ENCODE results near the gene KDELR3. TPM values are rescaled to one million over a fixed set of nuclear protein-coding genes. Genes with fewer than 3 reads are reported as not detected.
A peak's percentile ranks its signal among the peaks of the same experiment; 100 is the strongest.

KDELR3 gene
- polyA plus RNA-seq, 3 donors, result not detected

GRCh38 chr22:38489142-38489541 lies 21.2 kb downstream of the KDELR3 start:
- WGBS (ENCODE audit: insufficient coverage), result 98% methylated on average over 11 of the region's 17 CpGs
- H3K36me3 Mint-ChIP-seq, result peaks cover 86 to 96% of the 10 kb centered on the region in 2 donors
- no peaks in the 10 kb centered on the region for H3K27me3 ChIP-seq (ENCODE audit: control insufficient read depth in 2 of 2, insufficient read depth in 2 of 2, low read length in 2 of 2)
- no peak overlapping the region for H3K4me2 ChIP-seq (replicated peaks; ENCODE audit: extremely low read depth, low read length, poor library complexity, severe bottlenecking)
- peaks cover 30% of the 10 kb centered on the region for H3K79me2 ChIP-seq (ENCODE audit: insufficient read depth, low read length)
- no peaks in the 10 kb centered on the region for H3K4me1 ChIP-seq (ENCODE audit: control insufficient read depth in 1 of 2, insufficient read depth in 2 of 2, low read length in 2 of 2)
- H3K27me3 Mint-ChIP-seq (ENCODE audit: low read depth in 3 of 3), result no peaks in the 10 kb centered on the region
- DNase-seq, result no peak
- H3K27ac ChIP-seq (ENCODE audit: low read depth in 1 of 2, low read length in 2 of 2), result no peak overlapping the region
- no peak overlapping the region for H3K4me3 ChIP-seq (replicated peaks in 1 of 3; ENCODE audit: low read depth in 2 of 3, low read length in 3 of 3)
- intact Hi-C loops (cut with micrococcal nuclease), result no loop called here
- no peaks in the 10 kb centered on the region for H3K9me3 ChIP-seq (replicated peaks in 1 of 2; ENCODE audit: control insufficient read depth in 1 of 2, insufficient read depth in 1 of 2, low read length in 2 of 2)
- TF ChIP-seq, protein P1, sequence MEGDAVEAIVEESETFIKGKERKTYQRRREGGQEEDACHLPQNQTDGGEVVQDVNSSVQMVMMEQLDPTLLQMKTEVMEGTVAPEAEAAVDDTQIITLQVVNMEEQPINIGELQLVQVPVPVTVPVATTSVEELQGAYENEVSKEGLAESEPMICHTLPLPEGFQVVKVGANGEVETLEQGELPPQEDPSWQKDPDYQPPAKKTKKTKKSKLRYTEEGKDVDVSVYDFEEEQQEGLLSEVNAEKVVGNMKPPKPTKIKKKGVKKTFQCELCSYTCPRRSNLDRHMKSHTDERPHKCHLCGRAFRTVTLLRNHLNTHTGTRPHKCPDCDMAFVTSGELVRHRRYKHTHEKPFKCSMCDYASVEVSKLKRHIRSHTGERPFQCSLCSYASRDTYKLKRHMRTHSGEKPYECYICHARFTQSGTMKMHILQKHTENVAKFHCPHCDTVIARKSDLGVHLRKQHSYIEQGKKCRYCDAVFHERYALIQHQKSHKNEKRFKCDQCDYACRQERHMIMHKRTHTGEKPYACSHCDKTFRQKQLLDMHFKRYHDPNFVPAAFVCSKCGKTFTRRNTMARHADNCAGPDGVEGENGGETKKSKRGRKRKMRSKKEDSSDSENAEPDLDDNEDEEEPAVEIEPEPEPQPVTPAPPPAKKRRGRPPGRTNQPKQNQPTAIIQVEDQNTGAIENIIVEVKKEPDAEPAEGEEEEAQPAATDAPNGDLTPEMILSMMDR (IDR thresholded peaks at IDR 0.05), result no peak
- H3K9me3 Mint-ChIP-seq, result no peaks in the 10 kb centered on the region
- no peak overlapping the region for H3K9ac ChIP-seq (ENCODE audit: insufficient read depth, low read length, poor library complexity, severe bottlenecking)
- no peaks in the 10 kb centered on the region for H3K4me1 Mint-ChIP-seq
- peaks cover 95 to 98% of the 10 kb centered on the region in 2 donors for H3K36me3 ChIP-seq (replicated peaks in 1 of 2; ENCODE audit: control insufficient read depth in 1 of 2, insufficient read depth in 2 of 2, low read length in 2 of 2)
- no peak overlapping the region for H3K27ac Mint-ChIP-seq
- H2AFZ ChIP-seq (ENCODE audit: insufficient read depth, low read depth, low read length, poor library complexity, severe bottlenecking), result no peak overlapping the region
- peaks cover 99% of the 10 kb centered on the region for H4K20me1 ChIP-seq (ENCODE audit: insufficient read depth, low read length)
- no peak overlapping the region for H3K4me3 Mint-ChIP-seq

- Histone ChIP-seq H3K27me3 (ENCODE audit: control insufficient read depth in 2 of 2, insufficient read depth in 2 of 2, low read length in 2 of 2) (no peaks in the 10 kb centered on the region), H2AFZ (ENCODE audit: insufficient read depth, low read depth, low read length, poor library complexity, severe bottlenecking) (no peak overlapping the region), H3K9ac (ENCODE audit: insufficient read depth, low read length, poor library complexity, severe bottlenecking) (no peak overlapping the region), H3K4me1 (ENCODE audit: control insufficient read depth in 1 of 2, insufficient read depth in 2 of 2, low read length in 2 of 2) (no peaks in the 10 kb centered on the region), H3K4me3 (replicated peaks in 1 of 3; ENCODE audit: low read depth in 2 of 3, low read length in 3 of 3) (no peak overlapping the region), H4K20me1 (ENCODE audit: insufficient read depth, low read length) (peaks cover 99% of the 10 kb centered on the region), H3K79me2 (ENCODE audit: insufficient read depth, low read length) (peaks cover 32% of the 10 kb centered on the region), H3K36me3 (replicated peaks in 1 of 2; ENCODE audit: control insufficient read depth in 1 of 2, insufficient read depth in 2 of 2, low read length in 2 of 2) (peaks cover 95 to 98% of the 10 kb centered on the region in 2 donors), H3K4me2 (replicated peaks; ENCODE audit: extremely low read depth, low read length, poor library complexity, severe bottlenecking) (no peak overlapping the region), H3K9me3 (replicated peaks in 1 of 2; ENCODE audit: control insufficient read depth in 1 of 2, insufficient read depth in 1 of 2, low read length in 2 of 2) (no peaks in the 10 kb centered on the region), H3K27ac (ENCODE audit: low read depth in 1 of 2, low read length in 2 of 2) (peak overlapping the region in 1 of 2 donors; percentile 34)
- H3K9me3 Mint-ChIP-seq, result no peaks in the 10 kb centered on the region
- intact Hi-C loops (cut with micrococcal nuclease), result no loop called here
- H3K36me3 Mint-ChIP-seq, result peaks cover 86 to 96% of the 10 kb centered on the region in 2 donors
- 100% methylated on average over 1 of the region's 7 CpGs for WGBS (ENCODE audit: insufficient coverage)
- H3K4me1 Mint-ChIP-seq, result no peaks in the 10 kb centered on the region
- no peak overlapping the region for H3K4me3 Mint-ChIP-seq
- peak overlapping the region in 1 of 7 donors; percentile 55 for H3K27ac Mint-ChIP-seq
- H3K27me3 Mint-ChIP-seq (ENCODE audit: low read depth in 3 of 3), result no peaks in the 10 kb centered on the region
- DNase-seq, result no peak
- TF ChIP-seq, protein P1 (IDR thresholded peaks at IDR 0.05), result no peak
These were observed 21.8 kb downstream of the KDELR3 start for GRCh38 chr22:38489561-38490145.
